Epithelial cell of prostate (primary cell): Measurements from ENCODE around the gene SYNDIG1.

Source experiments
- DNase-seq: peaks from one replicate; pipeline ENCODE4 v3.0.0-alpha.2; 2011; ENCODE audit warnings: low read depth, low spot score
- H3K27ac ChIP-seq: fragments of 450-650 bp; 2 replicates; pipeline ENCODE4 v1.5.1; 2017; ENCODE audit warnings: mild to moderate bottlenecking

Gene SYNDIG1

GRCh38 chr20:24445510-24446170, 23.8 kb upstream of the SYNDIG1 start:
- no peak for DNase-seq
- H3K27ac ChIP-seq, result no peak overlapping the region

- DNase-seq, result no peak
- no peak overlapping the region for H3K27ac ChIP-seq
These were observed 22.6 kb upstream of the SYNDIG1 start for GRCh38 chr20:24446811-24447210.

- no peak for DNase-seq
These were observed 21.3 kb upstream of the SYNDIG1 start for GRCh38 chr20:24448170-24448569.

GRCh38 chr20:24449026-24449720, 20.3 kb upstream of the SYNDIG1 start:
- no peak for DNase-seq
- no peak overlapping the region for H3K27ac ChIP-seq

More at GRCh38 chr20:24448170-24448569, 21.3 kb upstream of the SYNDIG1 start:
- H3K27ac ChIP-seq, result no peak overlapping the region

- no peak for DNase-seq
- no peak overlapping the region for H3K27ac ChIP-seq
These were observed 19.3 kb upstream of the SYNDIG1 start for GRCh38 chr20:24450177-24450576.

- no peak overlapping the region for H3K27ac ChIP-seq
- DNase-seq, result no peak
These were observed 18.6 kb upstream of the SYNDIG1 start for GRCh38 chr20:24450624-24451376.

- no peak for DNase-seq
- no peak overlapping the region for H3K27ac ChIP-seq
These were observed 18.0 kb upstream of the SYNDIG1 start for GRCh38 chr20:24451428-24451827.

GRCh38 chr20:24452016-24452415, 17.4 kb upstream of the SYNDIG1 start:
- no peak overlapping the region for H3K27ac ChIP-seq
- no peak for DNase-seq

GRCh38 chr20:24452498-24453127, 16.8 kb upstream of the SYNDIG1 start:
- DNase-seq, result no peak
- no peak overlapping the region for H3K27ac ChIP-seq

GRCh38 chr20:24453869-24454268, 15.6 kb upstream of the SYNDIG1 start:
- no peak for DNase-seq
- H3K27ac ChIP-seq, result no peak overlapping the region

GRCh38 chr20:24455081-24455480, 14.3 kb upstream of the SYNDIG1 start:
- no peak overlapping the region for H3K27ac ChIP-seq
- DNase-seq, result no peak

- no peak overlapping the region for H3K27ac ChIP-seq
- DNase-seq, result no peak
These were observed 13.0 kb upstream of the SYNDIG1 start for GRCh38 chr20:24456398-24456781.

GRCh38 chr20:24458436-24458835, 11.0 kb upstream of the SYNDIG1 start:
- H3K27ac ChIP-seq, result no peak overlapping the region
- DNase-seq, result no peak

- H3K27ac ChIP-seq, result no peak overlapping the region
These were observed 9.7 kb upstream of the SYNDIG1 start for GRCh38 chr20:24459733-24460132.

GRCh38 chr20:24460712-24461111, 8.7 kb upstream of the SYNDIG1 start:
- DNase-seq, result no peak
- H3K27ac ChIP-seq, result no peak overlapping the region

More at GRCh38 chr20:24459733-24460132, 9.7 kb upstream of the SYNDIG1 start:
- no peak for DNase-seq

GRCh38 chr20:24461848-24462247, 7.6 kb upstream of the SYNDIG1 start:
- no peak for DNase-seq
- H3K27ac ChIP-seq, result no peak overlapping the region

GRCh38 chr20:24462460-24463010, 6.9 kb upstream of the SYNDIG1 start:
- H3K27ac ChIP-seq, result no peak overlapping the region
- no peak for DNase-seq

- DNase-seq, result no peak
- H3K27ac ChIP-seq, result no peak overlapping the region
These were observed 4.3 kb upstream of the SYNDIG1 start for GRCh38 chr20:24465159-24465558.

GRCh38 chr20:24465730-24466129, 3.7 kb upstream of the SYNDIG1 start:
- no peak overlapping the region for H3K27ac ChIP-seq
- no peak for DNase-seq

- H3K27ac ChIP-seq, result no peak overlapping the region
- no peak for DNase-seq
These were observed 871 bp upstream of the SYNDIG1 start for GRCh38 chr20:24468401-24469115.
